GM15510 (cell line): ENCODE data around the gene JAG2.

Source experiments
- POLR2A ChIP-seq: IDR thresholded peaks from 3 replicates; pipeline ENCODE4 v1.6.1; 2011; ENCODE audit warnings: borderline replicate concordance; ENCODE audit not compliant: insufficient read length; ENCODE audit errors: extremely low read depth

Gene JAG2

DNA sequence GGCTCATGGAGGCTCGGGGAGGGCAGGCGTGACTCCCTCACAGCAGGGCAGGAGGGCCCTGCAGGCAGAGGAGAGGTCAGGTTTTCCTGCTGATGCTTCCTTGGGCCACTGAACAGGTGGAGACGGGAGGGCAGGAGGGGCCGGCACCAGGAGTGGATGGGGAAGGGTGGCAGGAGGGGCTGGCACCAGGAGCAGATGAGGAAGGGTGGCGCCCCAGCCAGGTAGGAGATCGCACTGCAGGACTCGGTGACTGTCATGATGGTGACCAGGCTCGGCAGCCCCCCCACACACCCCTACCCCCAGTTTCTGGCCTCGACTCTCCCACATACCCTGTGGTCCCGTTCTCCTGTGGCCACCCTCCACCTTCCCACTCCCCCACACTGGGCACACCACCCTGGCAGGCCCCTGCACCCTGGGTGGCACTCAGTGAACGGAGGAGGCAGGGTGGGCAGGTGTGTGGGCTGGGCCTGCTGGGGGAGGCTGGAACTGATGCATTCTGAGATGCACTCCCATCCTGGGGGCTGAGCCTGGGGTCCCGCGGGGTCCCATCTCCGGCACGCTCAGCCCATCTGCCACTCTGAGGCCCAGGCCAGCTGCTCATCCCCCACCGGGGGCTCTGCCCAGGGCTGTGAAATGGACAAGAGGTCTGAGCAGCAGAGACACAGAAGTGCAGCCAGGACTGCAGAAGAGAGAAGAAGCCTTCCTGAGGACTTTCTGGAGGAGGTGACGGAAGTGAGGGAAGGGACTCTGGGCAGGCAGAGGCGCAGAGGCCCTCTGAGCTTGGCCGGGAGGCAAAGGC, 9.7 kb upstream of the JAG2 start:
- TF ChIP-seq POLR2A = no peak

- TF ChIP-seq POLR2A = no peak
Observed at GRCh38 chr14:105177082-105177481, 8.5 kb upstream of the JAG2 start.

DNA sequence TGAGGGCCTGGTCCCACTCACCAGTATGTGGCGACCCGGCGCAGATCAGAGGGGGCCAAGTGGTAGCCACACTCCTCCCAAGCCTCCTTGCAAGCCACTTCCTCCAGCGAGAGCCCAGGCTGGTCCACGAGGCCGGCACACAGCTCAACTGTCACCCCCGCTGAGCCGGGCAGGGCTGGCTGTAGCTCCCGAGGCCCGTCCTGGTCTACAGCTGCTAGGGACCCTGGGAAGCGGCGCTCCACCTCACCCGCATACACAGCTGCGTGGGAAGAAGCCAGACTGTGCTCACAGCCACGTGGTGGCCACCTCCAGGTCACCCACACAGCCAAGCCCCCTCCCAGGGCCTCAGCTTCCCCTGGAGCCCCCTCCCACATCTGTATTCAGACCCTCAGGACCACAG, 7.9 kb upstream of the JAG2 start:
- no peak for TF ChIP-seq POLR2A

DNA sequence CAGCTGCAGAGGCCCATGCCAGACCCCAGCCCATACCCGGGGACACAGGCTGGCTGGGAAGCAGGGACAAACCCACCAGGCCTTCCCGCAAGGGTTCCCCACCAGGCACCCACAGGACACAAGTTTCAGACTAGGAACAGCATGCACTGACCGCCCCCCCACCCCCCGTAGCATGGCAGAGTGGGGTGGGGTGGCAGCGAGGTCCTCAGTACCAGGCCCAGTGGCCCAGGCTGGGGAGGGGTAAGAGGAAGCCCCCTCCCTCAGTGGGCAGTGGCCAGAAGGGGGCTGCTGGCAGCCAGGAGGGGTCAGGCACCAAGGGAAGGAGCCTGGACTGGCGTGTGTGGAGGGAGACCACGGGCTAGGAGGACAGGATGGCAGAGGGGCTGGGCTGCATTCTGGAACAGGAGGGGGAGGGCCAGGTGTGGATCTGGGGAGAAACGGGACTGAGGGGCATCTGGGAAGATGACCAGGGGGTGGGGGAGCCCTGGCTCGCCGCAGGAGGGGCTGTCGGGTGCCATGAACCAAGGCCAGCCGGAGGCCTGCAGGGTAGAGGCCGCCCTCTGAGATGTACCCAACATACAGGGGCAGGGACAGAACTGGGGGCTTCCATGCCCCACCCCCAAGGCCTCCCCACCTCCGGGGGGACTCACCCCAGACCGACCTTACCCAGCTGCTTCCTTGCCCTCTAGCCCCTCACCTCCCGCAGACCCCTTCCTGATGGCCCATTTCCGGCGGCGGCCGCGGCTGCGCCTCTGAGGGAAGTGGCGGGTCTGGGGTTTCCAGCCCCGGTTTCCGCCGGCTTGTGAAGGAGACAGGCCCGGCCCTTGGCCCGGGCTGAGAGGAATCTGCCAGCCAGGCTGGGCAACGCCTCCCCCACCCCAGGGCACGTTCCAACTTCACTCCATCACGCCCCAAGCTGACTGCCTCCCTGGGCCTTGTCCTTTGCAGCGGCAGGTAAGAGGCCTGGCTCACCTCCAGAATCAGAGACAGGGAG, 5.6 kb upstream of the JAG2 start:
- TF ChIP-seq POLR2A = no peak

GRCh38 chr14:105173145-105173544, 4.6 kb upstream of the JAG2 start:
- no peak for TF ChIP-seq POLR2A

GRCh38 chr14:105172476-105172875, 3.9 kb upstream of the JAG2 start:
- no peak for TF ChIP-seq POLR2A

DNA sequence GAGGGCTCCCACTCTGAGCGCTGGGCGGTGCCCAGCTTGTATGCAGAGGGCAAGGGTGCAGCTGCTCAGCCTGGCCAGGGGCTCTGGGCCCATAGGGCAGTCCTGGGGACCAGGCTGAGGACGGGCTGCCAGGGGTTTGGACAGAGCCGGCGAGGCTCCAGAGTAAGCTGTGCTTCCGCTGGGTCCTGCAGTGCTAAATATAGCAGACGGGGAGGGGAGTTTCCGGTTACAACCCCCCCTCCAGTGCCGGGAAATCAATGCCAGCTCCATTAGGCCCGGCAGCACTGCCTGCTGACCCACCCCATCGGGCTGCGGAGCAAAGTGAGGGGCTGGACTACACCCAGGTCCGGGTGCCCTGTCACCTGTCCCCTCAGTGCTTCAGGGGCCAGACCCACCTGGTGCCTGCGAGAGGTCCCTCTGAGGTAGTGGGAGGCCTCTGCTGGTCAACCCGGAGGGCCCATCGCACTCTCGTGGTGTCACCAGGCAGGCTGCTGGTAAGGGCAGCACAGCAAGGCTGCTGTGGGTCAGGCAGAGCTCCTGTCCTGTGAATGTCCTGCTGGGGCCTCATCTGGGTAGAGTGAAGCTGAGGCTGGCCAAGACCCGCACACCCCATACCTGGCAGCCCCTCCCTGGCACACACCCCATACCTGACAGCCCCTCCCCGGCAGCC, 2.6 kb upstream of the JAG2 start:
- TF ChIP-seq POLR2A = no peak

- no peak for TF ChIP-seq POLR2A
Observed at GRCh38 chr14:105169776-105170655, 1.4 kb upstream of the JAG2 start.

DNA sequence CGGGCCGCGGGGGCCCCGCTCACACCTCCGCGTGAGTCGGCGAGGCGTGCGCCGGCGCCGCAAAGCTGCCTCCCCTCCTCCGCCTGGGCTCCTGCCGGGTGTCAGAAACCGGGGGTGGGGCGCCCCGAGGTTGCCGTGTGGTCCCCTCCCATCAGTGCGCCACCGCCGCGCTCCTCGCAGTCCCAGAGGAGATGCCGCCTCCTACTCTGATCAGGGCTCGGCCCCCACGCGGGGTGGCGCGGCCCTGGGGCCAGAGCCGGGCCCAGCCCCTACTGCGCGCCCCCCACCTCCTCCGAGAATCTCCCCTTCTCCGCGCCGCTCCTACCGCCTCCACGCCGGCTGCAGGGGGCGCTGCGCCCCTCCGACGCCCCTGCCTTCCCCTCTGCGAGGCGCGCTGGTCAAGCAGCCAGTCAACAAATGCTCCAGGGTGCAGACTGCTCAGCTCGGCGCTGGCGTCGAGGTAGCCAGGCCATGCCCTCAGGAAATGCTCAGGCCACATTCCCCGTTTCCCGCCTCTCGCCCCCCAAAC, 467 bp upstream of the JAG2 start:
- no peak for TF ChIP-seq POLR2A

DNA sequence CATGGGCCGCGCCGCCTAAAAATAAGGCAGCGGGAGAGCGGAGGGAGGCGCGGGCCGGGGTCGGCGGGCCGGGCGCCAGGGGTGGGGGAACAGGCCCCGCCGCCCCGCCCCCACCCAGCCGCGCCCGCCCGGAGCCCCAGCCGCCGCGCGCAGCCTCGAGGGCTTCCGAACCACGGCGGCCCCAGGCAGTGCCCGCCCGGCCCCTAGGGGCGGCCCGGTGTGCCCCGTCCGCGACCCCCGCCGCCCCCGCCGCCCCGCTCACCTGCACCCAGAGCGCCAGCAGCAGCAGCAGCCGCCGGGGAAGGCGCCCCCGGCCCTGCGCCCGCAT, 519 bp downstream of the JAG2 start:
- no peak for TF ChIP-seq POLR2A

DNA sequence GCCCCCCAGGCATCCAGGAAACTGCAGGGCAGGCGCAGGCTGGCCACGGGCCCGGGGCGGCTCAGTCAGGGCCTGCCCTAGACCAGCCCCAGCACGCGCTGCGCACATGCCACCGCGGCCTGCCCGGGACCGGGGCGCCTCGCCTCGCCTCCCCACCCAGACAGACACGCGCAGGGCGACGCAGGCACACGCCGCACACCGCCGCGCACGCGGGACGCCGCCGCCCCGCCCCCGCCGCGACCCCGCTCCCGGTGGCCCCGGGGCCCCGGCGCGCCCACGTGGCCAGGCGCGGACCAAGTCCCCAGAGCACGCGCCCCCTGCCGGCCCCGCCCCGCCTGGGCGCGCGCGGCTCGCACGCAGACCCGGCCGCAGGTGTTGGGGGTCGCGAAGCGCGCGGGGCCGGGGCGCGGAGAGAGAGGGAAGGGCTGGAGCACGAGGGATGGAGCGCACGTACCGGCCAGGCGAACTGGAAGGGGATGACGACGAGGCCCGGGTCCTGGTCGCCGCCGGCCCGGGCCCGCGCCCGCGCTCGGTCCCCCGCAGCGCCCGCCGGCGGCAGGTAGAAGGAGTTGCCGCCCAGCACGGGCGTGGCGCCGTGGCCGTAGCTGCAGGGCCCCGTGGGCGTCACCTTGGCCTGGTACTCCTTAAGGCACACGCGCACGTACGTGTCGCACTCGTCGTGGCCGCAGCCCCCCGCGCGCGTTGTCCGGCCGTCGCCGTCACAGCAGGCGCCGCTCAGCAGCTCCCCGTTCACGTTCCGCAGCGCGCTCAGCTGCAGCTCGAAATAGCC, 1.1 kb downstream of the JAG2 start:
- no peak for TF ChIP-seq POLR2A

DNA sequence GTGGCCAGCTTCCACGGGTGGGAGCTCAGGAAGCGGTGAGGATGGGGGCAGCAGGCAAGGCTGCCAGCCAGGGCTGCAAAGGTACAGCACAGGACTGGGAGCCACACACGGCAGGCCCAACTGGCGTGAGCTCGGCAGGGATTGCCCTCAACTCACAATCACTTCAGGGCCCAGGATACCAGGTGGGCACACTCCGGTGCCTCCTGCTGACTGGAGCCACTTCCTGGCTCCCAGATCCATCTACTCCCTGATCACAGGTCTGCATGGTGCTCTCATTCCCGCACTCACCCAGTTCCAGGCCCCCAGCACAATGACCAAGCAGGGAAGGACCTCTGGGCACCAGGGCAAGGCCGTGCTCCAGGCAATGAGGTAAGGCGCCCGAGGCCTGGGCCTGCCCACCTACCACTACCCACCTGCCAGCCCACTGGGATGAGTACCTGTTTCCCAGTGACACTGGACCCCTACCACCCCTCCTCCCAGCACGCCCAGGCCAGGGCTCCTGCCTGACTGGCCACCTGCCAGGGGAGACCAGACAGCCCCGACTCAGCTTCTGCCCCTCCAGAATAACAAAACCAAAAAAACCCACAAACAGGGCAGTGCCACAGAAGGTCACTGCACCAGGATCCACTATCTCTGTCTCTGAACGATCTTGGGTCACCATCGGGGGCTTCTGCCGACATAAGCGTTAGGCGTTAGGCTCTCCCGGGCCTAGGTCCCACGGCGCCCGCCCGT, 1.8 kb downstream of the JAG2 start:
- no peak for TF ChIP-seq POLR2A
